Activated CD4-positive, alpha-beta T cell treated with anti-CD3 and anti-CD28 coated beads for 36 hours (primary cell): Measurements from ENCODE around the gene RNF40. TPM values are rescaled to one million over a fixed set of nuclear protein-coding genes. Genes with fewer than 3 reads are reported as not detected.
A peak's percentile ranks its signal among the peaks of the same experiment; 100 is the strongest.

Experiments
- ATAC-seq: fragments of 200-7000 bp; cut with Tn5 transposase; one replicate; pipeline ENCODE4 v1.10.0; 2021; ENCODE audit warnings: mild to moderate bottlenecking, moderate library complexity
- CTCF ChIA-PET: fragments of 350-600 bp; sonication (Branson Sonifier 250); formaldehyde crosslinking; loops from one replicate; lab custom pipeline; 2021; ENCODE audit warnings: antibody characterized with exemption; lab: Charles Lee
- POLR2A ChIA-PET: fragments of 350-600 bp; sonication (Branson Sonifier 250); formaldehyde crosslinking; loops from one replicate; lab custom pipeline; 2021; ENCODE audit warnings: antibody characterized with exemption, inconsistent platforms; lab: Charles Lee
- DNase-seq: peaks from one replicate; pipeline ENCODE4 v3.0.0-alpha.2; 2020
- H3K27ac Mint-ChIP-seq: one replicate; pipeline ENCODE4 v1.8.0; 2021; ENCODE audit warnings: mixed read lengths
- H3K27me3 Mint-ChIP-seq: one replicate; pipeline ENCODE4 v1.8.0; 2021; ENCODE audit warnings: mixed read lengths
- H3K36me3 Mint-ChIP-seq: one replicate; pipeline ENCODE4 v1.8.0; 2021; ENCODE audit warnings: low read depth, mixed read lengths
- H3K4me1 Mint-ChIP-seq: one replicate; pipeline ENCODE4 v1.8.0; 2021; ENCODE audit warnings: mixed read lengths
- H3K4me3 Mint-ChIP-seq: one replicate; pipeline ENCODE4 v1.8.0; 2021; ENCODE audit warnings: mild to moderate bottlenecking, moderate library complexity, mixed read lengths
- H3K9me3 Mint-ChIP-seq: one replicate; pipeline ENCODE4 v1.8.0; 2021; ENCODE audit warnings: low read depth, mixed read lengths
- intact Hi-C, 2 experiments: fragments of 100-400 bp; cut with DNase I in 1 of 2; cut with micrococcal nuclease in 1 of 2; formaldehyde crosslinking; loops; one replicate each; pipeline versions ENCODE4 v1.14.2 to v1.15.1; 2022 to 2024; cut with DNase I, micrococcal nuclease
- total RNA-seq, 2 experiments: library from RNA; stranded (reverse); gene quantifications; one replicate each; pipeline ENCODE4 v1.2.3, GENCODE V29; 2021

RNF40 gene
- total RNA-seq = 10 to 100 TPM; 72.3 to 85.5 TPM

DNA sequence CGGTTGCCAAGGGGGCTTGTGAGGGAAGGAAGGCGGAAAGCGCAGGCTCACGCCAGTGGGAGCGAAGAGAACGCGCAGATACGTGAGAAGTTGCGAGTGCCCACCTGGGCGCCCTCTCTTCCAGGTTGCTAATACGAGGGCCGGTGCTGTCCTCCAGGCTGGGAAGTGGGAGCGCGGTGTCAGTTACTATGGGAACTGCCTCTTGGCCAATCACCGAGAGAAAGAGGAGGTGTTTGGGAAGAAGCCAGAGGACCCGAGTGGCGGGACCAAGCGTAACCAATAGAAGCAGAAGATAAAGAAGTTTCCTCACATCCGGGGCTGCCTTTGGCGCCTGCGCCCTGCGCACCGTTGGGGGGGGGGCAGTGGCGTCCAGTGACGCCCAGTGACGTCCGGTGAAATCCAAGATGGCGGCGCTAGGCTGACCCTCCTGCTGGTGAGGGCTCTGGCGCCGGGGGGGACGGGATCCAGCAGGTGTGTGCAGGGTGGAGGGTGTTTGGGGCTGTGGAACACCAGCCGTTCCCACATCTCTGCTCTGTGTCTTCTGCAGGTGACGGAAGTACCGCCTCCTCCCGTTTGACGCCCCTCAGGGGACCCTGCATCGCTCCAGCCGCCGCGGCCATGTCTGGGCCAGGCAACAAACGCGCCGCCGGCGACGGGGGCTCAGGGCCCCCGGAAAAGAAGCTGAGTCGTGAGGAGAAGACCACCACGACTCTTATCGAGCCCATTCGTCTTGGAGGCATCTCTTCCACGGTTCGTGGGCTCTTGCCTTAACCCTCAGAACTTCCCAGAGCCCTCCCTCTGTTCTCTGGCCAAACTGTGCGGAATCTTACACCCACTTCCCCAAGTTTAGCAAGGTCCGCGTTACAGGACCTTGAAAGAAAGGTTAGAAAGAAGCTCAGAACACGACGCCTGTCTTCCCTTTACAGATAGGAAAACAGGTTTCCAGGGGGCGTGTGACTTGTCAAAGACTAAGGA, at the start of gene RNF40, which contains the start of gene CFAP119:
RNF40 (plus strand) TSS at position 395 of the 975 bp plus-strand sequence; CDS start at position 619, 224 bp downstream.
CFAP119 (minus strand) TSS at position 135 of the 975 bp plus-strand sequence. CDS start 314 bp downstream, outside the sequence.
- peak; percentile 94 for DNase-seq
- H3K36me3 Mint-ChIP-seq = peaks cover 30% of the 10 kb centered on the region
- ChIA-PET POLR2A (interaction anchor here (0.6 to 2.9 kb wide), 3 partner anchors 14 to 104 kb away, joined by 4 to 14 read pairs (median 5); partner anchors contain the start of gene PHKG2), CTCF (interaction anchor here (0.6 kb wide), 1 partner anchor 141 kb away, joined by 4 read pairs; no protein-coding TSS in a partner anchor)
- no peaks in the 10 kb centered on the region for H3K27me3 Mint-ChIP-seq
- H3K27ac Mint-ChIP-seq = peak within 1 kb of the TSS; percentile 83
- H3K4me1 Mint-ChIP-seq = peaks cover 25% of the 10 kb centered on the region
- H3K4me3 Mint-ChIP-seq = peak within 1 kb of the TSS; percentile 90
- intact Hi-C loops = loop anchor here (1.0 to 10.0 kb wide), 14 partner anchors 13 to 697 kb away; partner anchors contain the start of genes ARMC5 (in 1 of the 2), BCL7C (in 1 of the 2), FBRS (in 1 of the 2) and FBXL19 (in 1 of the 2)
- ATAC-seq = peak; percentile 98
- no peaks in the 10 kb centered on the region for H3K9me3 Mint-ChIP-seq

DNA sequence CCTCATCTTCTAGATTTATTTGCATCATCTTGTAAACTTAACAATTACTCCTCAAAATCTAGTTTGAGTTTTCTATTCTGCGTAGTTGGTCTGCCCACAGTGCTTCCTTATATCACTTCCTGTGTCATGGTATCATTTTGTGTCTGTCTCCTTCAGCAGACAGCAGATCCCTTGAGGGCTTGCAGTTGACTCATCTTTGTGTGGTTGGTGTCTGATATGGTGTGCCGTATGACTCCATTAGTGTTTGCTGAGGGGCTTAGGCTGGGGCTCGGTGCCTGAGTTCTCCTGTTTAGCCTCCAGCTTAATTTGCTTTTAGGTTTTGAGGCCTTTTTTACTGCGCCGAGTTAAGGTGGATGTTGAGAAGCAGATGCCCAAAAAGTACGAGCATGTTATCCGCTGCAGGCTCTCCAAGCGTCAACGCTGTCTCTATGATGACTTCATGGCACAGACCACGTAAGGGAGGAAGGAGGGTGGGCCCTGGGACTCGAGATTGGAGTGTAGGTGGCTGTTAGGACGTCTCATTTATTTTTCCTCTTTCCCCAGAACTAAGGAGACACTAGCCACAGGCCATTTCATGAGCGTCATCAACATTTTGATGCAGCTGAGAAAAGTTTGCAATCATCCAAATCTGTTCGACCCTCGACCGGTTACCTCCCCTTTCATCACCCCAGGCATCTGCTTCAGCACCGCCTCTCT, 46.2 kb upstream of the RNF40 start:
- DNase-seq (peak; percentile 62), ATAC-seq (peak; percentile 100)
- Mint-ChIP-seq H3K4me3 (peak overlapping the region; percentile 10), H3K27me3 (no peaks in the 10 kb centered on the region), H3K9me3 (no peaks in the 10 kb centered on the region), H3K36me3 (peaks cover 71% of the 10 kb centered on the region), H3K27ac (peak overlapping the region; percentile 96), H3K4me1 (peaks cover 30% of the 10 kb centered on the region)
- ChIA-PET CTCF (interaction anchor here (0.6 to 0.8 kb wide), 3 partner anchors 9 to 34 kb away, joined by 3 read pairs; no protein-coding TSS in a partner anchor), POLR2A (interaction anchor here (0.5 kb wide), 1 partner anchor 21 kb away, joined by 3 read pairs; no protein-coding TSS in a partner anchor)
- intact Hi-C loops = loop anchor here (1.0 kb wide), 1 partner anchor 17 kb away; the partner anchor contains the start of gene SRCAP (in 2 of the 2)

DNA sequence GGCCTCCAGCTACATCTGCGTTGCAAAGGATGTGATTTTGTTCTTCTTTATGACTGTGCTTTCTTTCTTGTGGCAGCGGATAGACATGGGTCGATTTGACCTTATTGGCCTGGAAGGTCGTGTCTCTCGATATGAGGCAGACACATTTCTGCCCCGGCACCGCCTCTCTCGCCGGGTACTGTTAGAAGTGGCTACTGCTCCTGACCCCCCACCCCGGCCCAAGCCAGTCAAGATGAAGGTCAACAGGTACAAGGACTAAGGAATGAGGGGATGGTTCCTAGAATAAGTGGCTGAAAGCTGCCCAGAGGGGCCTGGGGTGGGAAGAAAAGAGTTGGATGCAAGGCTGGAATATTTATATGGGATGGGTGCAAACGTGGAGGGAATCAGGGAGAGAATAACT, 42.0 kb upstream of the RNF40 start:
- DNase-seq = no peak
- ChIA-PET CTCF (interaction anchor here (1.1 kb wide), 1 partner anchor 30 kb away, joined by 4 read pairs; no protein-coding TSS in a partner anchor), POLR2A (no interaction called here)
- Mint-ChIP-seq H3K27ac (no peak overlapping the region), H3K27me3 (no peaks in the 10 kb centered on the region), H3K4me1 (peaks cover 18% of the 10 kb centered on the region), H3K4me3 (no peak overlapping the region), H3K9me3 (no peaks in the 10 kb centered on the region), H3K36me3 (peaks cover 76% of the 10 kb centered on the region)
- intact Hi-C loops = no loop called here
- no peak for ATAC-seq

DNA sequence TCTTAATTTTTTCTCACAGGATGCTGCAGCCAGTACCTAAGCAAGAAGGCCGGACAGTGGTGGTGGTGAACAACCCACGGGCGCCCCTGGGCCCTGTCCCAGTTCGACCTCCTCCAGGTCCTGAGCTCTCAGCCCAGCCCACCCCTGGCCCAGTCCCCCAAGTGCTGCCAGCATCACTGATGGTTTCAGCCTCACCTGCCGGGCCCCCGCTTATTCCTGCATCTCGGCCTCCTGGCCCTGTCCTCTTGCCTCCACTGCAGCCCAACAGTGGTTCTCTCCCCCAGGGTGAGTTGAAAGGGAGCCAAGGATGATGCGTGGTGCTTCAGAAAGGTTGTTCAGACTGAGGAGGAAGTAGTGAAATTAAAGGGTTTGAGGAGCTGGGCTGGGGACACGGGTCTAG, 41.4 kb upstream of the RNF40 start:
- ATAC-seq (no peak), DNase-seq (no peak)
- ChIA-PET POLR2A (no interaction called here), CTCF (interaction anchor here (1.1 kb wide), 1 partner anchor 30 kb away, joined by 4 read pairs; no protein-coding TSS in a partner anchor)
- intact Hi-C loops = no loop called here
- Mint-ChIP-seq H3K27me3 (no peaks in the 10 kb centered on the region), H3K4me3 (no peak overlapping the region), H3K36me3 (peaks cover 77% of the 10 kb centered on the region), H3K9me3 (no peaks in the 10 kb centered on the region), H3K27ac (peak overlapping the region; percentile 59), H3K4me1 (peaks cover 13% of the 10 kb centered on the region)

DNA sequence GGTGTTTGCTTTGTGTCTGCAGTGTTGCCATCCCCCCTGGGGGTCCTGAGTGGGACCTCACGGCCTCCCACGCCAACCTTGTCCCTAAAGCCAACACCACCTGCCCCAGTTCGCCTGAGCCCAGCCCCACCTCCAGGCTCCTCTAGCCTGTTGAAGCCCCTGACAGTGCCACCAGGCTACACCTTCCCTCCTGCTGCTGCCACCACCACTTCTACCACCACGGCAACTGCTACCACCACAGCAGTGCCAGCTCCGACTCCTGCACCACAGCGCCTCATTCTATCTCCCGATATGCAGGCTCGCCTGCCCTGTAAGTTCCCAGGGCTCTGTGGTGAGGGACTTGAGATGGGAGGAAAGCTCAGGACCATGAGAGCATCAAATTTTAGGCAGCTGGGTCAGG, 41.0 kb upstream of the RNF40 start:
- Mint-ChIP-seq H3K36me3 (peaks cover 73% of the 10 kb centered on the region), H3K4me3 (no peak overlapping the region), H3K27me3 (no peaks in the 10 kb centered on the region), H3K4me1 (peaks cover 8% of the 10 kb centered on the region), H3K27ac (no peak overlapping the region), H3K9me3 (no peaks in the 10 kb centered on the region)
- ChIA-PET CTCF (no interaction called here), POLR2A (interaction anchor here (0.8 kb wide), 1 partner anchor 9 kb away, joined by 3 read pairs; no protein-coding TSS in a partner anchor)
- intact Hi-C loops = no loop called here
- ATAC-seq (no peak), DNase-seq (no peak)

DNA sequence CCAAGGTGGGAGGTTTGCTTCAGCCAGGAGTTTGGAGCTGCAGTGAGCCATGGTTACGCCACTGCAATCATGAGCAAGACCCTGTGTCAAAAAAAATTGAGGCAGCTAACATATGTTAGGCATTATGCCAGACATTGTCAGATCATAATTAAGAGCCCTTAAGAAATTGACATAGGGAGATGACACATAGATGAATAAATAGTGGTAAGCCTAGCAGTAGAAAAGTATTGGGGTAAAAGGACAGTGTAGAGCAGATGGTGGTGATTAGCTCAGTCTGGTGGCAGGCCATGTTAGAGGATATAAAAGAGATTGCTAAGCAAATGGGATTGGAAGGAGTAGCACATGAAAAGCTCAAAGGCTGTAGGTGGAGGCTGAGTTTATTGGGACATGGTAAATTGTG, 40.5 kb upstream of the RNF40 start:
- H3K27me3 Mint-ChIP-seq = no peaks in the 10 kb centered on the region
- peaks cover 4% of the 10 kb centered on the region for H3K4me1 Mint-ChIP-seq
- intact Hi-C loops = no loop called here
- ChIA-PET CTCF (no interaction called here), POLR2A (interaction anchor here (0.8 kb wide), 1 partner anchor 10 kb away, joined by 3 read pairs; no protein-coding TSS in a partner anchor)
- peak overlapping the region; percentile 17 for H3K27ac Mint-ChIP-seq
- no peak overlapping the region for H3K4me3 Mint-ChIP-seq
- ATAC-seq (no peak), DNase-seq (no peak)
- H3K9me3 Mint-ChIP-seq = no peaks in the 10 kb centered on the region
- peaks cover 68% of the 10 kb centered on the region for H3K36me3 Mint-ChIP-seq

DNA sequence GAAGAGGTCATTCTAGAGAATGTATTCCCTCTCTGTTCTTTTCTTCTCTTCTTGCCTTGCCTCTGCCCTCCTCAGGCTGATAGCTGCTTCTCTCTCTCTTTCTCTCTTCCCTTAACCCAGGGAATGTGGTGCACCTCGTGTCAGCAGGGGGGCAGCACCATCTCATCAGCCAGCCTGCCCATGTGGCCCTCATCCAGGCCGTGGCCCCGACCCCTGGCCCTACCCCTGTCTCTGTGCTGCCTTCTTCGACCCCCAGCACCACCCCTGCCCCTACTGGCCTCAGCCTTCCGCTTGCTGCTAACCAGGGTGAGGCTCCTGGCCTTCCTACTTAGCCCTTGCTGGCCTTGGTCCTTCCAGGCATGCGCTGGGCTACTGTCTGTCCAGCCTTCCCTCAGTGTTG, 39.7 kb upstream of the RNF40 start:
- Mint-ChIP-seq H3K4me1 (no peaks in the 10 kb centered on the region), H3K36me3 (peaks cover 67% of the 10 kb centered on the region), H3K4me3 (no peak overlapping the region), H3K27me3 (no peaks in the 10 kb centered on the region), H3K9me3 (no peaks in the 10 kb centered on the region), H3K27ac (no peak overlapping the region)
- intact Hi-C loops = no loop called here
- ChIA-PET POLR2A (no interaction called here), CTCF (no interaction called here)
- no peak for ATAC-seq
- peak; percentile 15 for DNase-seq

DNA sequence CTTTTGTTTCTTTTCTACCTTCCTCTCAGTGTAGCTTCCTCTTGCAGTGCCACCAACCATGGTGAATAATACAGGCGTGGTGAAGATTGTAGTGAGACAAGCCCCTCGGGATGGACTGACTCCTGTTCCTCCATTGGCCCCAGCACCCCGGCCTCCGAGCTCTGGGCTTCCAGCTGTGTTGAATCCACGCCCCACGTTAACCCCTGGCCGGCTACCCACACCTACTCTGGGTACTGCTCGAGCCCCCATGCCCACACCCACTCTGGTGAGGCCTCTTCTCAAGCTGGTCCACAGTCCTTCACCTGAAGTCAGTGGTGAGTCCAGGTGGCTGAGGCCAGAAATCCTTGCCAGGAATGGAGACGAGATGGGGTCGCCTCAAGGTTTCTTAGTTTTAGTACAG, 39.2 kb upstream of the RNF40 start:
- no peak for DNase-seq
- Mint-ChIP-seq H3K4me3 (no peak overlapping the region), H3K27ac (no peak overlapping the region), H3K4me1 (no peaks in the 10 kb centered on the region), H3K36me3 (peaks cover 71% of the 10 kb centered on the region), H3K9me3 (no peaks in the 10 kb centered on the region), H3K27me3 (no peaks in the 10 kb centered on the region)
- ChIA-PET POLR2A (no interaction called here), CTCF (interaction anchor here (0.6 kb wide), 1 partner anchor 61 kb away, joined by 5 read pairs; no protein-coding TSS in a partner anchor)
- no peak for ATAC-seq
- intact Hi-C loops = no loop called here

DNA sequence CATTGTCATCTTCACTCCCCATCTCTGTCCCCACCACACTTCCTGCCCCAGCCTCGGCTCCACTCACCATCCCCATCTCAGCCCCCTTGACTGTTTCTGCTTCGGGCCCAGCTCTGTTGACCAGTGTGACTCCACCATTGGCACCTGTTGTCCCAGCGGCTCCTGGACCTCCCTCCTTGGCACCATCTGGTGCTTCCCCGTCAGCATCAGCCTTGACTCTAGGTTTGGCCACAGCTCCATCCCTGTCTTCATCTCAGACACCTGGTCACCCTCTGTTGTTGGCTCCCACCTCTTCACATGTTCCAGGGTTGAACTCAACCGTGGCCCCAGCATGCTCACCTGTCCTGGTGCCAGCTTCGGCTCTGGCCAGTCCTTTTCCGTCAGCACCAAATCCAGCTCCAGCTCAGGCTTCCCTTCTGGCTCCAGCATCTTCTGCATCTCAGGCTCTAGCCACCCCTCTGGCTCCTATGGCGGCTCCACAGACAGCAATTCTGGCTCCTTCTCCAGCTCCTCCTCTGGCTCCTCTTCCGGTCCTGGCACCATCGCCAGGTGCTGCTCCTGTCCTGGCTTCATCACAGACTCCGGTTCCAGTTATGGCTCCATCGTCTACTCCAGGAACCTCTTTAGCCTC, 38.3 kb upstream of the RNF40 start:
- H3K27me3 Mint-ChIP-seq = no peaks in the 10 kb centered on the region
- peaks cover 74% of the 10 kb centered on the region for H3K36me3 Mint-ChIP-seq
- intact Hi-C loops = no loop called here
- H3K4me3 Mint-ChIP-seq = no peak overlapping the region
- H3K27ac Mint-ChIP-seq = no peak overlapping the region
- DNase-seq (no peak), ATAC-seq (no peak)
- no peaks in the 10 kb centered on the region for H3K9me3 Mint-ChIP-seq
- H3K4me1 Mint-ChIP-seq = no peaks in the 10 kb centered on the region
- CTCF ChIA-PET = interaction anchor here (0.6 kb wide), 1 partner anchor 218 kb away, joined by 3 read pairs; no protein-coding TSS in a partner anchor
- POLR2A ChIA-PET = interaction anchor here (0.6 to 1.1 kb wide), 2 partner anchors 25 to 90 kb away, joined by 3 to 4 read pairs; partner anchors contain the start of gene SRCAP

DNA sequence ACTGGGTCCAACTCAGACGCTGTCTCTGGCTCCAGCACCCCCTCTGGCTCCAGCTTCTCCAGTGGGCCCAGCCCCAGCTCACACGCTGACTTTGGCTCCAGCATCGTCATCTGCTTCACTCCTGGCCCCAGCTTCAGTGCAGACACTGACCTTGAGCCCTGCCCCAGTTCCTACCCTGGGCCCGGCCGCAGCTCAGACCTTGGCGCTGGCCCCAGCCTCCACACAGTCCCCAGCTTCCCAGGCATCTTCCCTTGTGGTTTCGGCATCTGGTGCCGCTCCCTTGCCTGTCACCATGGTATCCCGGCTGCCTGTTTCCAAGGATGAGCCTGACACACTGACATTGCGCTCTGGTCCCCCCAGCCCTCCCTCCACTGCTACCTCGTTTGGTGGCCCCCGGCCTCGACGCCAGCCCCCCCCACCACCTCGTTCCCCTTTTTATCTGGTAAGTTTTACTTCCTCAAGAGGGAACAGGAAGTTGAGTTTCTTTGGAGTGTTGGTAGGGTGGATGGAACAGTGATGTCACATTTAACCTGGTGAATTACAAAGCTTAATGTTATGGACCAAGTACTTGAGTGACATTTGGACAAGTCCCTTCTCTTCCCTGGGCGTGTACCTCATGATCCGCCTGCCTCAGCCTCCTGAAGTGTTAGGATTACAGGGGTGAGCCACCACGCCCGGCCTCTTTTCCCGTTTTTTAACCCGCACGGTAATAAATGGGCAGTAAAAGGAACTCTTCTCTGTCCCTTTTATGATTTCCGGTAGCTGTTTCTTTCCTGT, 37.3 kb upstream of the RNF40 start:
- H3K27ac Mint-ChIP-seq = peak overlapping the region; percentile 20
- intact Hi-C loops = no loop called here
- ATAC-seq (no peak), DNase-seq (no peak)
- no peaks in the 10 kb centered on the region for H3K9me3 Mint-ChIP-seq
- no peak overlapping the region for H3K4me3 Mint-ChIP-seq
- H3K4me1 Mint-ChIP-seq = no peaks in the 10 kb centered on the region
- peaks cover 80% of the 10 kb centered on the region for H3K36me3 Mint-ChIP-seq
- ChIA-PET CTCF (interaction anchor here (1.0 kb wide), 1 partner anchor 9 kb away, joined by 3 read pairs; no protein-coding TSS in a partner anchor), POLR2A (no interaction called here)
- H3K27me3 Mint-ChIP-seq = no peaks in the 10 kb centered on the region
